ENCODE results near the gene SEZ6.

The SEZ6 gene

DNA sequence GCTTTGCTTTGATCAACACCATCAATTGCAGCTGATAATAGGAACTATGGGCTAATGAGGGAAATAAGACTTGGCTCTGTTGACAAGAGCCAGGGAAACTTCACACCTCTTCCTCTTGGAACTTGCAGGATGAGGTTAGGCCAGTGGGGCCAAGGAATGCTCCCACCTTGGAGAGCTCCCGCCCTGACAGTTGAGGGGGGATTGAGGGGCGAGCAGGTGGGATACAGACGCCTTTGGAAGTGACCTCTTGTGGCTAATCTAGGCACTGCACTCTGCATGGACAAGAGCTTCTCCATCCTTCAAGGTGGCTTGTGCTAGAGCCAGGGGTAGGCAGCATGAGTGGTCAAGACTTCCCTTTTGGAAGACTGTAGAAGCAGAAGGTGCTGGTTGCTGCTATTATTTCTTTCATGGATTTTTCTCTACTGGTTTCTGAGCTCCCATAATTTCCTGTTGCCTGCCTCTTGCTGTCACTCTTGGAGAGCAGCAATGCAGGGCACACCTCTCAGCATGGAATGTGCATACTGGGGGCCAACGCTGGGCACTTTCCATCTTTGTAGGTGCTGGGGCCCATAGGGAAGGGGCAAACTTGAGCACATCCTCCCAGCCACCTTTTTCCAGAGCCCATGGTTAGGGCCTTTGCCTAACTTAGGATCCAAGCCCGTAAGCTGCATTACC, 52.3 kb downstream of the SEZ6 start:
- DNase-seq (ENCODE audit: low spot score): peak; percentile 69

DNA sequence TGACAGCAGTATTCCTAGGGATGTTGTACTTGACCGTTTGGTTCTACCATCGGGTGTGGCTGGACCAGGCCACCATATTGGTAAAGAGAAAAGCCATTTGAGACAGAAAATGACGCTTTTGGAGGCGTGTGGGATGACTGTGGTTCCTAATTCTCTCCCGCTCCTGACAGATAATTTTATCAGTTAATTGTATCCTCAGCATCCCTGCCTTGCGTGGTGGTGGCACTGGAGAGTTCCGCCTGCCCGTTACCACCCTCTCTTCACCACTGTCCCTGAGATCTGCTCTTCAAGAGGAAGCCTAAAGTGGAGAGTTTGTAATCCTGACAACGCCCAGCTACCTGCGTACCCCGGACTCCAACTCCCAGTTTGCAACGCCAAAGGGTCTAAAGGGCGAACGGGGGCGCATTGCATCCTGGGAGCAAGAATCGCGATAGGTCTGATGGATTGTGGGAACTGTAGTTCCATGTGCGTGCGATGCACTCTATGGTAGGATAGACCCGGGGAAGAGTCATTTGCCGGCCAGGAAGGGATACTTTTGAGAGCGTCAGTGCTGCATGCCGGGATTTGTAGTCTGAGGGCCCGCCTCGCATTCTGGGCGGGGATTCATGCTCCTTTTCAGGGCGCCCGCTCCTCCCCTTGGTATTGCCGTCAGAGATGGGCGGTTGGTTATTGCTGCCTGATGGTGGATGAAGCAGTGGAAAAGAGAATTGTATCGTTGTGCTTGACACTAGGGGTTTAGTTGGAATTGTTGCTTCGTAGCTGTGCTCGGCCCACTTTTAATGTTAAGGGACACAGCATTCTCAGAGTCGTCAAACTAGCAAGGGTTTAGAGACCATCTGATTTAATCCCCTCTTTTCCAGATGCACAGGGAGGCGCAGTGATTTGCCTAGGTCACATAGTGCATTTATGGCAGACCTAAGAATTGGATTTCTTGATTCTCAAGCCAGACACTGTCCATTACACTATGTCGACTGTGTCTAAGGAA, 53.5 kb downstream of the SEZ6 start:
- peak; percentile 94 for DNase-seq (ENCODE audit: low spot score)

DNA sequence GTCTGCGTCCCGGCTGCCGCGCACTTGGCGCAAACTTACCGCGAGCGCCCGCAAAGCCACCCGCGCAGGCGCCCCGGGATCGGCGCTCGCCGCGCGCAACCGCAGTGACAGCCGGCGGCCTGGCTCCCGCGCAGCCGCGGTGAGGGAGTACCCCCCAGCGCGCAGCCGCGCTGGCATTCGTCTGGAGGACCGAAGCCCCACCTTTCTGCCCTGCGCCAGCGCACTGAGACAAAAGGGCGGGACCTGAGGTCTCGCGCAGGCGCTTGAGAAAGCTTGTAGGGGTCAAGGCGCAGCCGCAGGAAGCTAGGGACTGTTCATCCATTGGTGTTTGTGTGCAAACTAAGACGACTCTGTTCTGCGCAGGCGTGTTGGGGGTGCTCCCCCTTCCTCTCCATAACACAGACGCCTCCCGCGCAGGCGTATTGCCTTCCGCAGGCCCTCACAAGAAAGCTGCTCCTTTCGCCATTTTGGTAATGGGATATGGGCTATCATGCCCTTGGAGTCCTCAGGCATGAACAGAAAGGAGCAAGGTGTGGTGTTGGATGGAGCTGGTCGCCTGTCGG, 54.3 kb downstream of the SEZ6 start, which contains the start of gene PHF12:
Gene PHF12, minus strand, starts transcription at position 91 of the 563 bp plus-strand sequence. CDS start 558 bp downstream, outside the sequence.
- peak; percentile 100 for DNase-seq (ENCODE audit: low spot score)

DNA sequence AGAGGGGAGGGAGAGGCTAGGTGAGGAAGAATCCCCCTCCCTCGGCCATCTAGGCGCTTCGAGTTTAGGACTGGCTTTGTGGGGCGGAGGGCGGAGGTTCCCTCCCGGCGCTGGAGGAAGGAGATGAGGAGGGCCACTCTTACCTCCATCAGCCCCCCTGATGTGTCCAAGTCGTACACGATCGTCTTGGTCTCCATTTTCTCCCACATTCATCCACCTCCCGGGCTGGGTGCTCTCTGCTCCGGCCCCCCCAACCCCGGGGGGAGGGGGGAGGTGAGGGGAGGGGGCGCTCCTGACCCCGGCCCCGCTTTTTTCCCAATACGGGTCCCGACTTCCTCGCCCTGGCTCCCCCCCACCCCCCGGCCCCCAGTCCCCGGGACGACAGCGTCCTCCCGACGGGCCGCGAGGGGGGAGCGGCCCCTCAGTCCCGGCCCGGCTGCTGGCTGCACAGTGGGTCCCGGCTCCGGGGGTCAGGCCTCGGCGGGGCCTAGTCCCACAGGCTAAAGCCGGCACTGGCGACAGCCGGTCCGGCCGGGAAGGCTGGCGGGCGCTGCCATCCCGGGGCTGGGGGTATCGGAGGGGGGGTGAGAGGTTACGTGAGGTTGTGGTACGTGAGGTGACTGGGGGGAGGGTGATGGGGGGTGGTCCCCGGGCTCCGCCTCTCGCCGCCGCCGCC, 54.9 kb downstream of the SEZ6 start:
- no peak for DNase-seq (ENCODE audit: low spot score)

DNA sequence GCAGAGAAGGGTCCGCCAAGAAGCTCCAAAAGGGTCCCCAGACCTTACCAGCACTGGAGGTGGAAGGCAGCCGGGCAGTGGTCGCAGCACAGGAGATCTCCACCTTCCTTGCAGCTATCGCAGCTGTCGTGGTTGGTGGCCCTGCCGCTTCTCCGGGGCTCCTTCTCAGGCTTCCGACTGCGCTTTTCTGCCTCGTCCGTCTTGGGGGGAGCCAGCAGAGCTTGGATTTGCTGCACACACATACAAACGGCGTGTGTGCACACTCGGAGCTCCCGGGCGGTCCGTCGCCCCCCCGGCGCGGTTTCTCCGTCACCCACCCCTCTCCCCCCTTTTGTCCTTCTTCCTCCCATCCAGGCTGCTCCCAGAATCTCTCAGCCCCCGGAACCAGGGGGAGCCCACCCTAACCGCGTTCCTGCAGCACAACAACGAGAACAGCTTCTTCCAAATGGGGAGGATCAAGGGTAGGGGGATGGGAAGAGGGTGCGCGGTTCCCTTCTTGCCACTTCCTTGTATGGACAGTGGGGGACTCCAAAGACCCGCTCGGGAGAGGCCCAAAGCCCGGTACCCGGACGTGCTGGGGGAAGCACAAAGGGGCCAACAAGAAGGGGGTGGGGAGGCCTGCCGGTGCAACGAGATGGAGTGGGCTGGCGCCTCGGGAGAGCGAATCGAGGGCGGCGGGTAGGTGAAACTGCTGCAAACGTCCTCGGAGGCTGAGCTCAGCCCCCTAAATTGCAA, 55.6 kb downstream of the SEZ6 start:
- DNase-seq (ENCODE audit: low spot score): peak; percentile 69

DNA sequence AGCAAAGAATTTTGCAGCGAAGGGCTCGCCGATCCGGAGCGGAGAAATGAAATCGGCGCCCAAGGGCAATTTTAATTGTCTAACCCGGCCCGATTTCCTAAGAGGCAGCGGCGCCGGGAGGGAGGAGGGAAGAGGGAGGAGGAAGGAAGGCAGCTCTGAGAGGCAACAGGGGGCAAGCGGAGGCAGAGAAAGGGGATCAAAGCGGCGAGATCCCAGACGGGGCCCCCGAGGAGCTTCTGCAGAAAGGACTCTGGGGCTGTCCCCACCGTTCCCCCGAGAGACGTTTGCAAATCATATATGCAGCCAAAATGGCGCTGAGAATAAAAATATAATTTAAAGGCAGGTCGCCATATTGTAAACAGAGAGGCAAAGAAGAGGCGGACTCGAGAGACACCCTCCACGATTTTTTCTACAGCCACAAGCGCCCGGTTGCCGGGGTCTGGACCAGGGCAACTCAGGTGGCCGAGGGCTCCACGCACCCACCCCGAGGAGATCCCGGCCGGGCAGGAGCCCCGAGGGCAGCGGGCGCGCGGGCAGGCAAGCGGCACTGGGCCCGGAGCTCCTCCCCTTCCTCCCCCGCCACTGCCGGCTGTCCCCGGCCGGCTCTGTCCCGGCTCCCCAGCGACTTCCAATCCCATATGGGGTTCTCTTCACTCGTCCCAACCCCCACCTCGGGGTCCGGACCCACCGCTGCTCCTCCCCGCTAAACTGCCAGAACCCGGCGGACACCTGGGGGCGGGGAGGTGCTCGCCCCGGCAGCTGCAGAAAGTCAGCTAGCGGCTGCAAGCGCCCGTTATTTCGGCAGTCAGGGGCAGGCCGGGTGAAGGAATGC, 56.4 kb downstream of the SEZ6 start:
- DNase-seq (ENCODE audit: low spot score): peak; percentile 79

DNA sequence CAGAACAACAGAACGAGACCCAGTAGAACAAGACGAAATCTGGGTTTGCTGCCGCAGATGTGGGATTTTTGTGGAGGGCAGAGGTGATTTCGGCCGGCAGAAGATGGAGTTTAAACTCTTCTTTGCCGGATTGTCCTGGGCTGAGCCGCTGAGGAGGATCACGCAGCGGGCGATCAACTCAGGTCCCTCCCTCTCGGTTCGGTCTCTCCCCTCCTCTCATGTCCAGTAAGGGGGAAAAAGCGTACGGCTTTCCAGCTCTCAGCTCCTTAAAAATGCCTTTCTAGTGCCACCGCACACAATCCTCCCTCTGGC, 57.0 kb downstream of the SEZ6 start:
- DNase-seq (ENCODE audit: low spot score): peak; percentile 59

DNA sequence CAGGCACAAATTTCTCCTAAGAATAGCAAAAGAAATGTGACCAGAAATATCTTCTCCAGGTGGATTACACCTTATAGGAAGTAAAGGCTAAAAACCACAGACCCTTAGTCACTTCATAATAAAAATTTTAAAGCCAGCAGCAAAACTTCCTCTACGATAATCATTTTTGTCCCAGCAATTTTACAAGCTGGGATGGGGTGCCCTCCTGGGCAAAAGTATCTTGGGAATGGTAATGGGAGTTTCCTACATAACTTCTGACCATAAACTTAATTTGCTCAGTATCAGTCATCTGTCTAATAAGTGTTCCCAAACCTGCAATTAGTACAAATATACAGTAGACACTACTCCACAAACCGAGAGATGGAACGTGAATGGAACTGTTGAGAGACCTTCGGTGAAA, 57.5 kb downstream of the SEZ6 start:
- no peak for DNase-seq (ENCODE audit: low spot score)

DNA sequence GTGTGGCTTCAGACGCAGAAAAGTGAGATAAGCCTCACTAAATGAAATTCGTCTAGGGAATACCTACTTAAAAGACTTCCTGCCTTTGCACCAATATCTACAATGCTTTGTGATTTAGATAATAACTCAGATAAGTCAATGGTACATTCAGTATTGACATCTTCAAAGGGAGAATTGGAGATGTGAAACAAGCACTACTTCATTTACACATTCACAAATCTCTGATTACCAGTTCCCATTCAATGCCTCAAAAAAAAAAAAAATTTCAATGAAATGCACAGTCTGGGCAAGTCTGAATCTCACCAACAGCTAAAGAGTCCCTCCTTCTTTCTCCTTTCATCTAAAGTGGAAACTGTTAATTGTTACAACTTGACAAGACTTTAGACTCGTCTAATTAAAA, 58.2 kb downstream of the SEZ6 start:
- no peak for DNase-seq (ENCODE audit: low spot score)

DNA sequence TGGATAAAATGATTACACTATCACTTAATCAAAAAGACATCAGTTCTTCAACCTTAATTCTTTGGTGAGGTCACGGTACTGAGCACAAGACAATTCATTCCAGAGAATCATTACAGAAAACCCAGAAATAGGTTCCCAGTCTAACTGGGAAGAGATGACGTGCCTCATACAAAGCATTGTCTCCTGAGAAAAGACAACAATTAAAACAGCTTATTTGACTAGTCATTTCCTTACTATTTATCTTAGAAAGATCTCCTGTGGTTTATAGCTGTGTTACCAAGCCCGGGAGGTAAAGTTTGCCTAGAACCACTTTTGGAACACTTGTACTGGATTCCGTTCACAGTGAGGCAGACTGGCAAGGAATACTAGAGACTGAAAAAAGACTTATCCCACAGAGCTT, 59.6 kb downstream of the SEZ6 start:
- no peak for DNase-seq (ENCODE audit: low spot score)

DNA sequence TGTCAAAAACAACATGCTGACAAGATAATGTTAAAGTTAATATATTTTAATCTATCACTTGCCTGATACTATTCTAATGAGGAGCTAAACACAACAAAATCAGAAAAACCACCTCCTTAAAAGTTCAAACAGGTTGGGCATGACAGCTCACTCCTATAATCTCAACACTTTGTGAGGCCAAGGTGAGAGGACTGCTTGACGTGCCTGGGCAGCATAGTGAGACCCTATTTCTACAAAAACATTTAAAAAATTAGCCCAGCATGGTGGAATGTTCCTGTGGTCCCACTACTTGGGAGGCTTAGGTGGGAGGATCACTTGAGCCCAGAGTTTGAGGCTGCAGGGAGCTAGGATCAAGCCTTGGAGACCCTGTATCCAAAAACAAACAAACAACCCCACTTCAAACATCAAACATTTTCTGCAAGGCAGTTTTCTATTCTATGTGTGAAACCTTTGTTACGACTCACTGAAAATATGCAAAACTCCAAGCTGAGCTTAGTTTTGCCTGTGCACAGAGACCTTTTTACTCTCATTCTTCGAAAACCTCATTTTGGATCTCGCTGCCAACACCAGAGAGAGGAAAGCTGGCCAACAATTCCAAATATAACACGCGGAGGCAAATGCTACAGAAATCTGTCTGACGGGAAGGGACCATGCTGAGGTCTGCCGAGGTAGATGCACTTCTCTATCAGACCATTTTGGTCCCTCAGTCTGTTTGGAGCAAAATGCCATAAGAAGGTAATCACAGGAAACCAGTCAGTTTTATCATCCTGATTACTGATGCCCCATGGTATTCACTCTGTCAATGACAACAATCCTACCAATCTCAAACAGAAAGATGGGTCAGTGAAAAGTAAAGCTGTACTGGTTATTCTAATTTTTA, 60.7 kb downstream of the SEZ6 start:
- DNase-seq (ENCODE audit: low spot score): no peak

DNA sequence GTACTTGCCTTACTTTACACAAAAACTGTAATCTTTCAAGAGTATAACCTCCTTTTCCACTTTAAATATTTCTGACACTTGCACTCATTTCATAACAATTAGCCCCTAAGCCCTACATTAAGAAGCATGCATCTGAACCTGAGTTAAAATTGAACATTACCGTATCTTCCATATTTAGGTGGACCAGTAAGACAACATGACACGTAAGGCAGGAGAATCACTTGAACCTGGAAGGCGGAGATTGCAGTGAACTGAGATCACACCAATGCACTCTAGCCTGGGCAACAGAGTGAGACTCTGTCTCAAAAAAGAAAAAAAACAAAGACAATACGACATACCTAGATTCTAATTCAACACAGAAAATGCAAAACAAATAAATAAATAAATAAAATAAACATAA, 61.5 kb downstream of the SEZ6 start:
- no peak for DNase-seq (ENCODE audit: low spot score)

DNA sequence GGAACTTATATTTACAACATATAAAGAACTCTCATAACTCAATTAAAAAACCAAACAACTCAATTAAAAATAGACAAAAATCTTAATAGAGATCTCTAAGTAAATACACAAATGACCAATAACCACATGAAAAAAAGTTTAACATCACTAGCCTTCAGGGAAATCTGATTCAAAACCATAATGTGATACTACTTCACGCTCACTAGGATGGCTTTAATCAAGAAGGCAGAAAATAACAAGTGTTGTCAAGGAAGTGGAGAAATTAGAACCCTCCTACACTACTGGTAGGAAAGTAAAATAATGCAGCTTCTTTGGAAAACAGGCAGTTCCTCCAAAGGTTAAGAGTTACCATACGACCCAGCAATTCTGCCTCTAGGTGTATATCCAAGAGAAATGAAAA, 62.9 kb downstream of the SEZ6 start:
- no peak for DNase-seq (ENCODE audit: low spot score)

DNA sequence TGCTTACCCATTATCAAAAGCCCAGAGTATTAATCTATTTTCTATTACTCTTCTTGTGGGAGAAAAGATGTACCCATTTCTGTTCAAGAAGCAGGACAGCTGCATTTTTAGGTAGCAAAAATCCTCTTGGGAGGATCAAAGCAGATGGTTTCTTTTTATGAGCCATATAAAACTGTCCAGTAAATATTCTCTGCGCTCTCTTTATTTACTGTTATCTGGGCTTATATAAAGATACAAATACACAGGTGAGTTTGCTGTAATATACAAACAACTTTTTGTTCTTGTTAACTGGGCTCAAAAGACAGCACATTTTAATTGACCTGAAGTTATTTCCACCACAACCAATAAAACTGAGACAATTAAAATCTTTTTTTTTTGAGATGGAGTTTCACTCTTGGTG, 64.6 kb downstream of the SEZ6 start:
- DNase-seq (ENCODE audit: low spot score): no peak

DNA sequence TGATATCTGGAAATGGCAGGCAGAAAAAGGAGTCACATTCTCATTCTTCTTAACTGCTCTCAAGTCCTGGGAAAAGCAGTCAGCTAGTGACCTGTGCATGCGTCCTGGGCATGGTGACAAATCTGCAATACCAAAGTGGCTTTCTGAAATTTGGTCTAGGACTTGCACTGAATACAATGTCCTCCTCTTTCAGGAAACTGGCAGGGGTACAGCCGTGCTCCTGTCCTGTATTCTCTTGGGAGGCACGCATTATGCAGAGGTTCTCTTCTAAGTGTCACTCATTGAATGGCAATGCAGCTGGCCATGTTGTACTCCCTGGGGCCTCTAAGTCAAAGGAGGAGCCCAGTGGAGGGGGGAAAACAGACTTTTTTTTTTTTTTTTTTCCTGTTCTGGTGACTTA, 65.2 kb downstream of the SEZ6 start:
- peak; percentile 62 for DNase-seq (ENCODE audit: low spot score)

DNA sequence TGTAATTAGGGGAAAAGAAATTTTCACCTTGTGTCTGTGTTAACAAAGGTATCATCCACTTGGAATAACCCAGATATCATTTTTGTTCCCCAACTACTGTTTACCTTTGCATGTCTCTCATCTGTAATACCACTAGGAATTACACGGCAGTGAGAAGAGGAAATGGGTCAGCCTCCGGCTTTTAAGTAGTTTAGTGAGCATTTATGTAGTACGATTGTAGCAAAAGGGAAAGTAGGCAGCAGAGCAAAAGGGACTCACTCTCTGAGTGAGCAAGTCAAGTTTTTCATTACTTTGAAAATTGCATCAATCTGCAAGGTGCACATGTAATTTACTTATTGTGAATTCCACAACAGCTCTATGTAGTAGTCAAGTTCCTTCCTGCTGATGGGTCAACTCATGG, 65.7 kb downstream of the SEZ6 start:
- no peak for DNase-seq (ENCODE audit: low spot score)

DNA sequence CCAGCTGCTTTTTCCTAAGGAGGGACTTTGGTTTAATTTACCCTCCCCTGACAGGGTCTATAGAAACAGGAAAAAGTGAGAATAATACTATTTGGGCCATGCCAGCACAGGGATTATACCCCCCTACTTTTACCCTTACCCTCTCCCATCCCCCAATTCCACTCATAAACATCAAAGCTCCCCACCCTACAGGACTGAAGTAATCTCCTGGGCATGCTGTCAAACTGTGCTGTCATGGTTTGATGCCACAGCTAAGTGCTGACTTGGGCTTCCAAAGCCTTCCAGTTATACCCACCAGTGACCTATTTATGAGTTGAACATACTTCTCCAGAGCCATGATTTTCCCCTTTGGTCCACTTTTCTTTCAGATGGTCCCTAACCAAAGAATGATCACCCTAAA, 67.3 kb downstream of the SEZ6 start:
- DNase-seq (ENCODE audit: low spot score): no peak

DNA sequence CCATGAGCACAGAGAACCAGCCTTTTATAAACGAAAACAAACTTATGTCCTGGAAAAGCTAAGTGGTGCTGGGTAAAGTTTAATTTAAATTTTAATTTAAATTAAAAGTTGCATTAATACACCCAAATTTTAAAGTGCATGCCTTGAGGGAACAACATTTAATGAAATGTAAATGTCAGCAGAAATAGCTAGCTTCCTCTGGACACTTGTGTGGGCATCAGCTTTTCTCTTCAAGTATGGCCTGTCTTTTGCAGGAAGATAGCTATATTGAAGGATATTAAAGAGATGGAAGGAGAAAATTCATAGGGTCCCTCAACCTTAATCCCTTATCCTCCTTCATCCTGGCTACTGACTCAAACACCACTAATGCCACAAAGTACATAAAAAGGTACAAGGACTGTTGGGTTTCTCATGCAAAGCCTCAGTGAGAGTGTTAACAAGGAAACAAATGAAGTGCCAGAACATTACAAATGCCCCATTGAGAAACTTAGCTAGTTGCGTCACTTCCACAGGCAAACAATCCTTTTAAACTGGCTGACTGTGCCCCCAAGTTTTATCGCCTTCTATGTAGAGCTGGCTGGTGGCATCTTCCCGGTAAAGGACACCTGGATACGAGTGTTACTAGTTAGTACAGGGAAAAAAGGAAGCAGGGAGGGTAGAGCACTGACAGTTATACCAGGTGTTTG, 68.6 kb downstream of the SEZ6 start:
- DNase-seq (ENCODE audit: low spot score): no peak

DNA sequence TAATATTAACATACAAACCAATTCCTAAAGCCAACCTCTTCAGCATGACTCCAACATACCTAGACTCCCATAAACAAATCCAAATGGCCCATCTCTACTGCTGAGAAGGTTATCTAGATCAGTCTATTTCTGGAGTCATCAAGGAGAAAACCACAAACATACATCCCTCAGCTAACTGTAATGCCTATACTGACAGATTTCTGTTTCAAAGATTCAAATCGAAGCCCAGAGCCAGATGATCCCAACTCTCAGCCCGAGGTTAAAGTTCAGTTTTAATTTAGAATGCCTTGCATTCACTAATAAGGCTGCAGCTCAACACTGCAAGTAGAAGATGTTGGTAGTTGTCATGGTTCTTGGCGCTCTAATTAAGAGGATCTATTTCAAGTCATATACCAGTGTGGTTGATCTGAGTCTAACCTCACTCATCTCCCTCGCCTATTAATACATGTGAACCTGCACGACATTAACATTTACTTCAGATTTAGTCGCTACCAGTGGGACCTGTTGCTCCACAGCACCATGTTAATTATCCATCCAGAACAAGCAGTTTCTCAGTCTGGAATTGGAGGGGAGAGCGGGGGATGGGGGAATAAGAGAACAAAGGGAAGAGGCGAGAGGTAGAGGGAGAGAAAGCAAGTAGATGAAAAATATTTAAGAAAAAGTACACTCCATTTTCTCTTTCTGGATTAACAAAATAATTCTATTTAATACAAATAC, 69.9 kb downstream of the SEZ6 start:
- no peak for DNase-seq (ENCODE audit: low spot score)
